Measurements from ENCODE around the gene HBG2. TPM values are rescaled to one million over a fixed set of nuclear protein-coding genes. Genes with fewer than 3 reads are reported as not detected.
"Not testable (repeated sequence)": the region's sequence is repeated elsewhere in the genome, so short reads cannot be mapped to it uniquely, and the experiment has no call there.

The HBG2 gene
- total RNA-seq (2012; rRNA removed), result 0.54 TPM in 1 of 2 replicates, not detected in the other
- 1.7 TPM in 1 of 2 replicates, not detected in the other for polyA plus RNA-seq (2012; rRNA removed)
- polyA plus RNA-seq (2012; cell fraction: cytosol; rRNA removed), result 0.55 and 1.3 TPM in 2 replicates
- polyA plus RNA-seq (2012; cell fraction: nucleus; rRNA removed; ENCODE audit: low replicate concordance), result not detected in 2 replicates
- Bru-seq, nascent RNA, result percentile 47 among the genes with signal in this experiment
- BruChase-seq, experiment 1, labeled RNA remaining after a 6-hour chase, result percentile 56 among the genes with signal in this experiment
- percentile 49 among the genes with signal in this experiment for BruChase-seq, experiment 2, labeled RNA remaining after a 2-hour chase
- long read RNA-seq, result 0 reads

- peak; percentile 17 for ATAC-seq (ENCODE audit: low read depth)
- H2AFZ ChIP-seq (replicated peaks; ENCODE audit: low read length, poor library complexity); H2BK15ac ChIP-seq (ENCODE audit: low read depth, low read length); H2AK9ac ChIP-seq (replicated peaks; ENCODE audit: low read depth, low read length, poor library complexity); H3K9me1 ChIP-seq (ENCODE audit: insufficient read depth, low read length); POLR2A ChIA-PET (ENCODE audit: unreplicated experiment); H3K27ac ChIP-seq (ENCODE audit: insufficient read depth, low read length); H3K9ac ChIP-seq (ENCODE audit: low read depth, low read length); H3K4me2 ChIP-seq (ENCODE audit: low read depth, low read length); H3K27me3 ChIP-seq (ENCODE audit: control insufficient read depth, insufficient read depth, low read length); in situ Hi-C loops (cut with MboI; ENCODE audit: low sequenced_read_pairs); H3K4me3 ChIP-seq (ENCODE audit: insufficient read depth, low read depth, low read length); H3K4me1 ChIP-seq (ENCODE audit: control insufficient read depth, insufficient read depth, low read length); BruUV-seq (replicated peaks); intact Hi-C loops (cut with micrococcal nuclease); H2BK5ac ChIP-seq (ENCODE audit: low read depth, low read length, poor library complexity, severe bottlenecking); H3K56ac ChIP-seq (ENCODE audit: extremely low read depth, insufficient read depth, low read length); H3K14ac ChIP-seq (replicated peaks; ENCODE audit: low read depth, low read length); H3K36me3 ChIP-seq (ENCODE audit: control insufficient read depth, insufficient read depth, low read length); CTCF ChIA-PET; H3K23ac ChIP-seq (ENCODE audit: low read depth, low read length); H3K4ac ChIP-seq (ENCODE audit: low read depth, low read length); H4K91ac ChIP-seq (ENCODE audit: insufficient read depth, low read depth, low read length); H4K8ac ChIP-seq (ENCODE audit: low read depth in 2 of 2, low read length in 2 of 2); dilution Hi-C loops (cut with HindIII; ENCODE audit: low sequenced_read_pairs, unreplicated experiment); H3K79me1 ChIP-seq (ENCODE audit: low read depth in 1 of 2, low read length in 2 of 2); H4K20me1 ChIP-seq (ENCODE audit: insufficient read depth, low read length); H3K9me3 ChIP-seq (ENCODE audit: control insufficient read depth, insufficient read depth, low read length); H2BK20ac ChIP-seq (ENCODE audit: low read depth, low read length): not testable (repeated sequence)
- WGBS, 2 experiments (ENCODE audit: extremely low coverage in 2 of 2, insufficient read length in 1 of 2), result 40% methylated on average over 1 of the region's 9 CpGs; no CpG with 5 or more reads in 1 of the 2 experiments
- 0 out of 2 replicates have a peak within 1 kb of the TSS, but pooled peaks have one; percentile 24 for H3K18ac ChIP-seq (ENCODE audit: low read depth, low read length)
- peak within 1 kb of the TSS; percentile 7; the same call in 1 of the 2 replicates for H4K5ac ChIP-seq (ENCODE audit: low read depth, low read length)
- peak; percentile 19 for DNase-seq
- H2BK120ac ChIP-seq (ENCODE audit: low read depth, low read length), result 0 out of 2 replicates have a peak within 1 kb of the TSS, but pooled peaks have one; percentile 3
- H2AK5ac ChIP-seq (ENCODE audit: low read depth, low read length), result peak within 1 kb of the TSS; percentile 3
Observed at GRCh38 chr11:5254646-5255413, at the start of gene HBG2. Gene HBG2, minus strand, starts transcription at chr11:5254781. Its CDS starts 53 bp downstream, at chr11:5254728.

Measured in IMR-90 (cell line).